Nephron progenitor cell (in vitro differentiated cells): ENCODE results near the gene ARHGAP12.

Source experiments
- DNase-seq: peaks from one replicate; pipeline ENCODE4 v3.0.0; 2021
- H3K27ac Mint-ChIP-seq: 2 replicates; pipeline ENCODE4 v1.8.0; 2021; ENCODE audit warnings: mild to moderate bottlenecking, moderate library complexity, mixed read lengths
- H3K27me3 Mint-ChIP-seq: 2 replicates; pipeline ENCODE4 v1.8.0; 2021; ENCODE audit warnings: mild to moderate bottlenecking, low read depth, mixed read lengths; ENCODE audit not compliant: poor library complexity
- H3K36me3 Mint-ChIP-seq: 2 replicates; pipeline ENCODE4 v1.8.0; 2021; ENCODE audit warnings: low read depth, mixed read lengths
- H3K4me1 Mint-ChIP-seq: 2 replicates; pipeline ENCODE4 v1.8.0; 2021; ENCODE audit warnings: mixed read lengths
- H3K4me3 Mint-ChIP-seq: 2 replicates; pipeline ENCODE4 v1.8.0; 2021; ENCODE audit warnings: mild to moderate bottlenecking, moderate library complexity, mixed read lengths
- H3K9me3 Mint-ChIP-seq: 2 replicates; pipeline ENCODE4 v1.8.0; 2021; ENCODE audit warnings: mild to moderate bottlenecking, moderate library complexity, mixed read lengths
- TF ChIP-seq, protein P1 (sequence below): fragments of 200-600 bp; sonication (generic); IDR thresholded peaks from 2 replicates; pipeline ENCODE4 v1.5.0; 2021; ENCODE audit warnings: antibody characterized with exemption

The ARHGAP12 gene

DNA sequence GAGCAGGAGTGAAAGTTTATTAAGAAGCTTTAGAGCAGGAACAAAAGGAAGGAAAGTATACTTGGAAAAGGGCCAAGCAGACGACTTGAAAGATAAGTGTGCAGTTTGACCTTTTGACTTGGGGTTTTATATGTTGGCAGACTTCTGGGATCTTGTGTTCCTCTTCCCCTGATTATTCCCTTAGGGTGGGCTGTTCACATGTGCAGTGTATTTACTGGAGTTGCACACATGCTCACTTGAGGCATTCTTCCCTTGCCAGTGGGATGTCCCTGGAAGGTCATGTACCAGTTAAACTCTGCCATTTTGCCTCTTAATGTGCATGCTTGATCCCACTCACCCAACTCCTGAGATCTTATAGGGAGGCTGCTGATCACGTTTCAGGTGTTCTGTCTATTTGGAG, 23.4 kb upstream of the ARHGAP12 start:
- H3K36me3 Mint-ChIP-seq = peaks cover 62% of the 10 kb centered on the region

DNA sequence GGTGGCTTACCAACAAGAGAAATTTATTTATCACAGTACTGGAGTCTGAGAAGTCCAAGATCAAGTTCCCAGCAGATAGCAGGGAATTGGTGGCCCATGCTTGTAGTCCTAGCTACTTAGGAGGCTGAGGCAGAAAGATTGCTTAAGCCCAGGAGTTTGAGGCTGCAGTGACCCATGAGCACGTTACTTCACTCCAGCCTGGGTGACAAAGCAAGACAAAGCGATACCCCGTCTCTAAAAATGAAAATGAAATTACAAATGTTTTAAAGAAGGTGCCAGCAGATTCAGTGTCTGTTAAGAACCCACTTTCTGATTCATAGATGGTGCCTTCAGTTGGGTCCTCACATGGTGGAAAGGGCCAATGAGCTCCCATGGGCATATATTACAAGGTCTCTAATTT, 20.6 kb upstream of the ARHGAP12 start:
- DNase-seq = no peak
- Mint-ChIP-seq H3K4me3 (no peak overlapping the region), H3K36me3 (peaks cover 38% of the 10 kb centered on the region), H3K27me3 (no peaks in the 10 kb centered on the region), H3K9me3 (peaks cover 36% of the 10 kb centered on the region), H3K4me1 (peaks cover 14% of the 10 kb centered on the region), H3K27ac (no peak overlapping the region)
- TF ChIP-seq, protein P1, sequence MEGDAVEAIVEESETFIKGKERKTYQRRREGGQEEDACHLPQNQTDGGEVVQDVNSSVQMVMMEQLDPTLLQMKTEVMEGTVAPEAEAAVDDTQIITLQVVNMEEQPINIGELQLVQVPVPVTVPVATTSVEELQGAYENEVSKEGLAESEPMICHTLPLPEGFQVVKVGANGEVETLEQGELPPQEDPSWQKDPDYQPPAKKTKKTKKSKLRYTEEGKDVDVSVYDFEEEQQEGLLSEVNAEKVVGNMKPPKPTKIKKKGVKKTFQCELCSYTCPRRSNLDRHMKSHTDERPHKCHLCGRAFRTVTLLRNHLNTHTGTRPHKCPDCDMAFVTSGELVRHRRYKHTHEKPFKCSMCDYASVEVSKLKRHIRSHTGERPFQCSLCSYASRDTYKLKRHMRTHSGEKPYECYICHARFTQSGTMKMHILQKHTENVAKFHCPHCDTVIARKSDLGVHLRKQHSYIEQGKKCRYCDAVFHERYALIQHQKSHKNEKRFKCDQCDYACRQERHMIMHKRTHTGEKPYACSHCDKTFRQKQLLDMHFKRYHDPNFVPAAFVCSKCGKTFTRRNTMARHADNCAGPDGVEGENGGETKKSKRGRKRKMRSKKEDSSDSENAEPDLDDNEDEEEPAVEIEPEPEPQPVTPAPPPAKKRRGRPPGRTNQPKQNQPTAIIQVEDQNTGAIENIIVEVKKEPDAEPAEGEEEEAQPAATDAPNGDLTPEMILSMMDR = no peak

More for the DNA sequence above, 23.4 kb upstream of the ARHGAP12 start:
- no peak overlapping the region for H3K4me3 Mint-ChIP-seq
- no peak for DNase-seq
- H3K27me3 Mint-ChIP-seq = no peaks in the 10 kb centered on the region
- H3K4me1 Mint-ChIP-seq = peaks cover 16% of the 10 kb centered on the region
- H3K27ac Mint-ChIP-seq = no peak overlapping the region
- H3K9me3 Mint-ChIP-seq = peaks cover 58% of the 10 kb centered on the region
- TF ChIP-seq, protein P1 = no peak

DNA sequence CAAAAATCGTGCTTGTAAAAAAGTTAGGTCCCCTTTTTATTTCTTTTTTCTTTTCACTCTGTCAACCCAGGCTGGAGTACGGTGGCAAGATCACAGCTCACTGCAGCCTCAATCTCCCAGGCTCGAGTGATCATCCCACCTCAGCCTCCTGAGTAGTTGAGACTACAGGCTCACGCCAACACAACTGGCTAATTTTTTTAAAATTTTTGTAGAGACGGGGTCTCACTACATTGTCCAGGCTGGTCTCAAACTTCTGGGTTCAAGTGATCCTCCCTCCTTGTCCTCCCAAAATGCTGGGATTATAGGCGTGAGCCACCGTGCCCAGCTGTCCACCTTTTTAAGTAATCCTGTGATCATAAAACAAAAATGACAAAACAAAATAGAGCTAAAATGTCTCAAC, 19.4 kb upstream of the ARHGAP12 start:
- H3K4me1 Mint-ChIP-seq = peaks cover 14% of the 10 kb centered on the region
- H3K27me3 Mint-ChIP-seq = no peaks in the 10 kb centered on the region
- H3K36me3 Mint-ChIP-seq = peaks cover 31% of the 10 kb centered on the region
- peaks cover 26% of the 10 kb centered on the region for H3K9me3 Mint-ChIP-seq
- no peak for DNase-seq
- no peak overlapping the region for H3K4me3 Mint-ChIP-seq
- TF ChIP-seq, protein P1 = no peak
- H3K27ac Mint-ChIP-seq = no peak overlapping the region

DNA sequence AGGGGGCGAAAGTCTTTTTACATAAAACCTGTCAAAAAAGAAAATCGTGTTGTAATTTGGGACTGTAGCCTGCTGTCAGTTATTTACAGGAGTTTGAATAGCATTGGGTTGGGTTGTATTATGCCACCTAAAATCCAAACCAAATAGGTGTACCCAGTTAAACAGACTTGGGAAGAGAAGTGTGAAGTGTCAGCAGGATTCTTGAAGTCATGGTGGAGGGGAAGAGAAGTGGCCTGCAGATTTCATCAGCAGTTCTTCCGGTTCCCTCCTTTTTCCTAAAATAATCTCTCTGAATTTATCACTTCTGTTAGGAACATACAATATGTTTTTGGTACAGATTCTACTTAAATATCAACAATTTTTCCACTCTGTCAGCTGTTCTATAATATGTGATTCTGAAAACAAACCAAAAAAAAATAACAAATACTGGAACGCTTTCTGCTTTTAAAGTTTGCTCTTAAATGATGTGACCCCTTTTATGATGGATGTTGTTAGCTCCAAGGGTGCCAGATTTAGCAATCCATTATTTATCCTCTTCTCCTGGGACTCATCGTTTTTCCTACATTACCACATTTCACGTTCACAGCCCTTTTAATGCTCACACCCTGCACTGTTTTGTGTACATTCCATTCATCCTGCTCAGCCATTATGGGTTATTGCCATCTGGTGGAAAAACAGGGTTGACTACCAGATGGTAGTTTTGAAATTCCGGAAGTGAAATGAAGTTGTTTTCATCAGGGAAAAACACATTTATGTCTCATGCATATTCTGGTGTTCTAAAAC, 18.7 kb upstream of the ARHGAP12 start:
- Mint-ChIP-seq H3K9me3 (peaks cover 21% of the 10 kb centered on the region), H3K4me3 (no peak overlapping the region), H3K27ac (peak overlapping the region; percentile 0), H3K36me3 (peaks cover 24% of the 10 kb centered on the region), H3K27me3 (no peaks in the 10 kb centered on the region), H3K4me1 (peaks cover 14% of the 10 kb centered on the region)
- TF ChIP-seq, protein P1 = no peak
- no peak for DNase-seq

DNA sequence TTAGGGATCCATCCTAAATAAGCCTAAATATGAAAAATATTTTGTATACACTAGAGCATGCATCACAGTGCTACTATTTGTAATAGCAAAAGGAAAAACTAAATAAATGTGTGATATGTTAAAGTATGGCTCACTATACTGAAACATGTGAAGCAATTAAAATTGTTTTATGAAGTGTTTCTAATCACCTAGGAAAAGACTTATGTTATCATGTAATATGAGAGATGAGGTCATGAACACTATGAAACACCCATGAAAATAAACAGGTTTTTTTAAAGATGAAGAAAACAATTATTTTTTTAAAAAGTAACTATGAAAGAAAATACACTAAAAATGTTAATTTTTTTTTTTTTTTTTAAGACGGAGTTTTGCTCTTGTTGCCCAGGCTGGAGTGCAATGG, 16.8 kb upstream of the ARHGAP12 start:
- no peak for DNase-seq
- Mint-ChIP-seq H3K9me3 (peaks cover 2% of the 10 kb centered on the region), H3K27ac (no peak overlapping the region), H3K27me3 (no peaks in the 10 kb centered on the region), H3K4me1 (peaks cover 25% of the 10 kb centered on the region), H3K4me3 (no peak overlapping the region), H3K36me3 (peaks cover 5% of the 10 kb centered on the region)
- TF ChIP-seq, protein P1 = no peak

DNA sequence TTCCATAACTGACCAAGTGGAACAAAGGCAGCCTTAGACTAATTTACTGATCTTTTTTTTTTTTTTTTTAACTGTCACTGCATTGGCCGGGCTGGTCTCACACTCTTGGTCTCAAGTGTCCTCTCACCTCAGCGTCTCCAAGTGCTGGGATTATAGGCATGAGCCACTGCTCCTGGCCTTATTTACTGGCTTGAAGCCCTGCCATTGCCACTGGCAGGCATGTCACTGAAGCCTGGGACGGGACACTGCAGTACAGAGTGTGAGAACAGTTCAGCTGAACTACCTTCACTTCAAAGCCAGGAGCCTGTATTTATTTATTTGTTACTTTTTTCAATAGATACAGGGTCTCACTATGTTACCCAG, 15.4 kb upstream of the ARHGAP12 start:
- H3K9me3 Mint-ChIP-seq = no peaks in the 10 kb centered on the region
- TF ChIP-seq, protein P1 = no peak
- no peak for DNase-seq
- H3K4me1 Mint-ChIP-seq = peaks cover 37% of the 10 kb centered on the region
- no peaks in the 10 kb centered on the region for H3K36me3 Mint-ChIP-seq
- no peaks in the 10 kb centered on the region for H3K27me3 Mint-ChIP-seq
- H3K4me3 Mint-ChIP-seq = no peak overlapping the region
- no peak overlapping the region for H3K27ac Mint-ChIP-seq
